Retina (tissue), 1 donor: Measurements from ENCODE around the gene COMP.

Source experiments
- DNase-seq: peaks from one replicate; pipeline ENCODE4 v3.0.0-alpha.2; 2016

Gene COMP

GRCh38 chr19:18782559-18783225 is 8.4 kb downstream of the COMP start:
- no peak for DNase-seq

GRCh38 chr19:18781885-18782527 is 9.1 kb downstream of the COMP start:
- DNase-seq = no peak

- no peak for DNase-seq
Observed at GRCh38 chr19:18781047-18781600, 10.0 kb downstream of the COMP start.

GRCh38 chr19:18780631-18781030 is 10.5 kb downstream of the COMP start:
- no peak for DNase-seq

- DNase-seq = no peak
Observed at GRCh38 chr19:18780081-18780480, 11.0 kb downstream of the COMP start.

GRCh38 chr19:18778826-18779495 is 12.1 kb downstream of the COMP start:
- no peak for DNase-seq

GRCh38 chr19:18778076-18778389 is 13.1 kb downstream of the COMP start:
- DNase-seq = no peak

- DNase-seq = no peak
Observed at GRCh38 chr19:18777301-18778075, 13.6 kb downstream of the COMP start.

- no peak for DNase-seq
Observed at GRCh38 chr19:18776736-18777135, 14.4 kb downstream of the COMP start.

- no peak for DNase-seq
Observed at GRCh38 chr19:18776288-18776594, 14.9 kb downstream of the COMP start.

- DNase-seq = no peak
Observed at GRCh38 chr19:18775586-18776287, 15.4 kb downstream of the COMP start.

GRCh38 chr19:18774782-18775444 is 16.2 kb downstream of the COMP start:
- DNase-seq = no peak

- no peak for DNase-seq
Observed at GRCh38 chr19:18774107-18774506, 17.0 kb downstream of the COMP start.

GRCh38 chr19:18773682-18774081 is 17.4 kb downstream of the COMP start:
- DNase-seq = no peak

GRCh38 chr19:18772620-18773587 is 18.2 kb downstream of the COMP start:
- no peak for DNase-seq

- no peak for DNase-seq
Observed at GRCh38 chr19:18771328-18772242, 19.5 kb downstream of the COMP start.

GRCh38 chr19:18770663-18771327 is 20.3 kb downstream of the COMP start:
- no peak for DNase-seq

- DNase-seq = no peak
Observed at GRCh38 chr19:18769989-18770528, 21.0 kb downstream of the COMP start.
